COLO668 (cell line): ENCODE data around the gene LRRC7.
"Not testable (repeated sequence)": the region's sequence is repeated elsewhere in the genome, so short reads cannot be mapped to it uniquely, and the experiment has no call there.

Experiments used
- DNase-seq: peaks from one replicate; lab custom pipeline; 2025; ENCODE audit not compliant: unreplicated experiment; lab: John Stamatoyannopoulos, UW

LRRC7 gene

DNA sequence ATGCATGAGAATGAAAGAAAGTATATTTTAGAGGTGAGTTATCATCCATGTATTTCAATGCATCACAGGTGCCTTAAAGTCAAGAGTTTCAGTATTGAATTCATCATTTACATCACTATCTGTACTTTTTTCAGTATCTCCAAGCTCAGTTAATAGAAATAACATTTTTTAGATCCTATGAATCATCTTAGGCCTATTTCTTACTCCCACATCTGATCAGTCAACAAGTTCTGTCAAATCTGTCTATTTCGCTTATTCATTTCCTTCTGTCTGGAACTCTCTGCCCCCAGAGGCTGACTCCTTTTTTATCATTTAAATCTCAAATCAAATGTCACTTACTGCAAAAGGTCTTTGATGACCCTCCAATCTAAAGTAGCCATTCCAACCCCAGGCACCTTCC is 295.2 kb downstream of the LRRC7 start:
- no peak for DNase-seq

DNA sequence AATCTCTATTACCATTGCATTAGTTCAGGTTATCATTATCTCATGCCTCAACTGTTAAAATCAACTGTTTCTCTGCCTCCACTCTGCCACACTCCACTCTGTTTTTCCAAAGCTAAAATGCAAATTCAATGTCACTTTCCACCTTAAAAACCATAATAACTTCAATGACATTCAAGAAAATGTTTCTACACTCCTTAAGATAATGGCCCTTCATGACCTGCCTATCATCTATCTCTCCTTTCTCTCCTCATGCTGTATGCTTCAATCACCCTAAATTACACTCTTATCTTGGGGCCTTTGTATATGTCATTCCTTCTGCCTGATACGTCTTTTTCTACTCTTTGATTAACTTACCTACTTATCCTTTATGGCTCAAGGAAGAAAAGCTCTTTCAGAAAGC is 296.0 kb downstream of the LRRC7 start:
- no peak for DNase-seq

- DNase-seq: no peak
Measured at GRCh38 chr1:69871412-69871811, 303.7 kb downstream of the LRRC7 start.

- no peak for DNase-seq
Measured at GRCh38 chr1:69878338-69878737, 310.6 kb downstream of the LRRC7 start.

- not testable (repeated sequence) for DNase-seq
Measured at GRCh38 chr1:69888016-69888415, 320.3 kb downstream of the LRRC7 start.

DNA sequence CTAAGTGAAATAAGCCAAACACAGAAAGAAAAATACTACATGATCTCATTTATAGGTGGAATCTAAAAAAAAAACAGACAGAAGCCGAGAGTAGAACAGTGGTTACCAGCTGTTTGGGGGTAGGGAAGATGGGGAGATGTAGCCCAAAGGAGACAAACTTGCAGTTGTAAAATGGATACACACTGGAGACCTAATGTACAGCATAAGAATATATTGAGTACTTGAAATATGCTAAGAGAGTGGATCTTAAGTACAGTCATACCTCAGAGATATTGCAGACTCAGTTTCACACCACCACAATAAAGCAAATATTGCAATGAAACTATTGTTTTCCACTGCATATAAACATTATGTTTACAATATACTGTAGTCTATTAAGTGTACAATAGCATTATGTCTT is 320.9 kb downstream of the LRRC7 start:
- no peak for DNase-seq

- no peak for DNase-seq
Measured at GRCh38 chr1:69898403-69898947, 330.8 kb downstream of the LRRC7 start.

DNA sequence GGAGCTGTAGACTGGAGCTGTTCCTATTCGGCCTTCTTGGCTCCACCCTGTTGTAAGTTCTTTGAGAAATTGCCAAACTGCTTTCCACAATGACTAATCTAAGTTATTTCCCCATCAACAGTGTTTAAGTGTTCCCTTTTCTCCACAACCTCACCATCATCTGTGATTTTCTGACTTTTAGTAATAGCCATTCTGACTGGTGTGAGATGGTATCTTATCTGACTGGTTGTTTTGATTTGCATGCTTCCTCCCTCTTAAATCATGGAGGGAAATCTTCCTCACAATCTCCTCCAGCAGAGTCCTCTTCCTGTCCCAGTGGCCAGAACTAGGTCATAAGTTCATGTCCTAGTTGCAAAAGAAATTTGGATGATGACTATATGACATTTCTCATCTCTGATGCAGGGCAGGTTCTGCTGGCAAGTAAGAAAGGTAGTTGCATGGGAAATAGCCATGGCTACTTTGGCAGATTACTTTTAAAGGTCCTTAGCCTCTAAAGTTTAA is 343.6 kb downstream of the LRRC7 start:
- DNase-seq: no peak

GRCh38 chr1:69913977-69914376 is 346.3 kb downstream of the LRRC7 start:
- DNase-seq: no peak

GRCh38 chr1:69914976-69915765 is 347.4 kb downstream of the LRRC7 start:
- no peak for DNase-seq

- no peak for DNase-seq
Measured at GRCh38 chr1:69919129-69919921, 351.6 kb downstream of the LRRC7 start.

DNA sequence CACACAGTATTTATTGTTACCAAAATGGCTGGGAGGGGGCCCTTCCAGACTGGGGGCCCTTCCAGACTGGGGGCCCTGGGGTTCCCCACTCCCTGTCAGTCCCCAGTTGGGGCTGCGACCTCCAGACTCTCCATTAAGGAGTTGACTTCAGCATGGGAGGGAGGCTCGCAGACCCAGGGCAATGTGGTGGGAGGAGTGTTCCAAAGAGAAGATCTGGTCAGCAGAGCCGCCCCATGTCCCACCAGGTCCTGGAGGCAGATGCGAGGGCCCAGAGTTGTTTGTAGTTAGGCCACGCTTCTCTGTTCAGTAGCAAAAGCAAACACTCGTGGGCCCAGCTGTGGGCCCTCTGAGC is 352.2 kb downstream of the LRRC7 start:
- DNase-seq: no peak

DNA sequence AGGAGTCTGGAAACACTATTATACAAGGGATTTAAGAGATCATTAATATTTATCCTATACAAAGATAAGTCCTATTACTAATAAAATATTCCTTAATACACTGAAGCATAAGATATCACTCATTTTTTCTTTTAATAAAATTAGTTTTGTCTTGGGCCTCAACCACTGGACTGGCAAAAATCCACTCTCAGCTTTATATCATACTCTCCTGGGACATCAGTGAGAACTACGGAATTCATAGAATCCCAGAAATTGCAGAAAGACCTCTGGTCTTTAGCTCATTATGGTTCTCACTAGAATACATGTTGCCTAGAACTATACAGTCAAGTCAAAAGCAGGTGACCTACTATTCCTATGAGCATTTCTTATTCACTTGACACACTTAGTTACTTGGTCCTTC is 352.7 kb downstream of the LRRC7 start:
- DNase-seq: no peak

DNA sequence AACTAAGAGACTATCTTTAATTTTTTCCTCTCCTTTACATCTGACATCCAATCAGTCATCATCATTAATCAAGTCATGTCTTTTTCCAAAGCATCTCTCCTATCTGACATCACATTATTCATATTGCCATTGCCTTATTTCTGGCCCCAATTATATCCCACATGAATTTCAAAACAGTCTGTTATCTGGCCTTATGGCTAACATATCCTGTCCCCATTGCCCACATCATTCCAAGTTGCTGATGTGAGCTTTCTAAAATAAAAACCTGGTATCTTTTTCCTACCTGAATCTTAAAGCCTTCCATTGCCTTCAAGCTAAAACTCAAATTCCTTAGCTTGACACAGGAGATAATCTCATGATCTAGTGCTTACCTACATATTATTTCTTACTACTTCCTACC is 353.8 kb downstream of the LRRC7 start:
- no peak for DNase-seq

- not testable (repeated sequence) for DNase-seq
Measured at GRCh38 chr1:69928234-69928633, 360.5 kb downstream of the LRRC7 start.

GRCh38 chr1:69929308-69930057 is 361.8 kb downstream of the LRRC7 start:
- no peak for DNase-seq

DNA sequence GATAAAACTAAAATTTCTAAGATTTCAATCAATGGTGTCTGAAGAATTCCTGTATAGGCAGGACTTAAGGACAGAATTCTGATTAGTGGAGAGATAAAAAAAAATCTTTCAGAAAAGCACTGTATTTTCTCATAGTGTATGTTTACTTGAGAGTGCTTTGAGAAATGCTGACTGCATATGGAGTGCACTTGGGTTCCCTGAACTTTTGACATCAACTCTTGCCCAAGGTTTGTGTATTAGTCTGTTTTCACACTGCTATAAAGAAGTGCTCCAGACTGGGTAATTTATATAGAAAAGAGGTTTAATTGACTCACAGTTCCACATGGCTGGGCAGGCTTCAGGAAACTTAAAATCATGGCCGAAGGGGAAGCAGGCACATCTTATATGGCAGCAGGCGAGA is 362.7 kb downstream of the LRRC7 start:
- DNase-seq: no peak

GRCh38 chr1:69932760-69933159 is 365.0 kb downstream of the LRRC7 start:
- DNase-seq: no peak

DNA sequence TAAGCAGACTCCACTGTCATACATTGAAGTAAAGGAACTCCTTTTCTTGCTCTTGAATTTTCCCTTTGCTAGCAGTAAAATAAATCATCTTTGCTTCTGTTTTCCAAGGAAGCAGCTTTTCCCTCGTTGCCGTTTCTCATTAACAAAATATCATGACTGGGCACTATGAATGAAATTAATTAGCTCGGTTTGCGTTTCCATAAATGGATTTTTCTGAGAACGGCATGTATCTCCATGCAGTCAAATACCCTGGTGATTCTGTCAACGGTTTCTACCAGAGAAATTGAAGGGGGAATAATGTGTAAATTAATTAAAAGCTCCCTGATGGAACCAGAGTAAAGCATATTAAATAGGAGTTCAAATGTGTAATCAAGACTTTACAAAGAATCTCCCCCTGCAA is 372.5 kb downstream of the LRRC7 start:
- no peak for DNase-seq

DNA sequence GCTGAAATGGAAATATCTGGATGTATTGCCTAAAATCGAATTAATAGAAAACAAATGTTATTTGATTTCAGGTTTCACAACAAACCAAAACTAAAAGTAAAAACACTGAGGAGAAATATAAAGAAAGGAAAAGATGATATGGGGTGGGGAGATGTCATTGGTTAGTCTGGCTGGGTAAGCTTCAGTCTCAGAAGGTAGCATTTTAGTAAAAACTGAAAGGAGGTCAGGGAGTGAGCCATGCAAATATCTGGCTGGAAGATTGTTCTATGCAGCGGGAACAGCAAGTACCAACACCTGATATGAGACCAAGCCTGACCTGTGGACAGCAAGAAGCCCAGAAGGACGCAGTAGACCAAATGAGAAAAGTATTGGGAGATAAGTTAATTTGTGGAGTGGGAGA is 373.1 kb downstream of the LRRC7 start:
- no peak for DNase-seq

- no peak for DNase-seq
Measured at GRCh38 chr1:69943030-69943429, 375.3 kb downstream of the LRRC7 start.
